IPS-20b (cell line): Measurements from ENCODE around the gene EXOC1.

Experiments
- H3K27ac ChIP-seq: one replicate; pipeline ENCODE4 v1.5.1; 2013; ENCODE audit warnings: low read length
- H3K27me3 ChIP-seq: 2 replicates; pipeline ENCODE4 v1.6.1; 2013; ENCODE audit warnings: mild to moderate bottlenecking, low read length, inconsistent platforms; ENCODE audit not compliant: insufficient read depth
- H3K36me3 ChIP-seq: 2 replicates; pipeline ENCODE4 v1.6.1; 2013; ENCODE audit warnings: low read depth, mild to moderate bottlenecking, inconsistent platforms, low read length, moderate library complexity; ENCODE audit not compliant: insufficient read depth
- H3K4me1 ChIP-seq: 2 replicates; pipeline ENCODE4 v1.6.1; 2013; ENCODE audit warnings: mild to moderate bottlenecking, control low read depth, inconsistent platforms, low read length, moderate library complexity; ENCODE audit not compliant: insufficient read depth
- H3K4me3 ChIP-seq: 2 replicates; pipeline ENCODE4 v1.5.1; 2013; ENCODE audit warnings: mild to moderate bottlenecking, low read length, inconsistent platforms
- H3K9ac ChIP-seq: 2 replicates; pipeline ENCODE4 v1.6.1; 2013; ENCODE audit warnings: low read depth, mild to moderate bottlenecking, inconsistent platforms, low read length, moderate library complexity
- H3K9me3 ChIP-seq: 2 replicates; pipeline ENCODE4 v1.6.1; 2013; ENCODE audit warnings: mild to moderate bottlenecking, low read depth, low read length, inconsistent platforms; ENCODE audit not compliant: insufficient read depth

The EXOC1 gene

DNA sequence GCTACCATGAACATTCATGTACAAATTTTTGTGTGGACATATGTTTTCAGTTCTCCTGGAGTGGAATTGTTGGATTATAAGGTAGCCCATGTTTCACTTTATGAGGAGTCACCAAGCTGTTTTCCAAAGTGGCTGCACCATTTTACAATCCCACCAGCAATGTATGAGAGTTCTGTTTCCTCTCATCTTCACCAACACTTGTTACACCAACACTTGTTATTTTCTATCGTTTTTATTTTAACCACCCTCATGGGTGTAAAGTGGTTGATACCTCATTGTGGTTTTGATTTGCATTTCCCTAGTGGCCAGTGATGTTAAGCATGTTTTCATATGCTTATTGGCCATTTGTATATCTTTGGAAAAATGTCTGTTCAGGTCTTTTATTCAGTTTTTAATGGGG is 4.1 kb downstream of the EXOC1 start:
- peaks cover 9% of the 10 kb centered on the region; the same call in 1 of the 2 replicates for H3K36me3 ChIP-seq
- H3K9me3 ChIP-seq = peaks cover 3% of the 10 kb centered on the region; the same call in 1 of the 2 replicates

DNA sequence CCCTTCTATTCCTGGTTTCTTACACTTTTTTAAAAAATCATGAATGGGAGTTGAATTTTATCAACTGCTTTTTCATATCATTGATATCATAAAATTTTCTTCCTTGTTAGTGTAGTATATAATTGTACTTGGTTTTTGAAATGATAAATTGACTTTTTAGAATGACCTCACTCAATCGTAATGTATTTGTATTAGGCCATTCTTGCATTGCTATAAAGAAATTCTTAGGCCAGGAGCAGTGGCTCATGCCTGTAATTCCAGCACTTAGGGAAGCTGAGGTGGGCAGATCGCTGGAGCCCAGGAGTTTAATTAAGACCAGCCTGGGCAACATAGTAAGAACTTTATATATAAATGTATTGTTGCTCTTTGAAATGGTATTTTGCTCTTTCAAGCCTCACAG is 6.3 kb downstream of the EXOC1 start:
- peaks cover 7% of the 10 kb centered on the region; the same call in 1 of the 2 replicates for H3K4me1 ChIP-seq
- no peak overlapping the region for H3K4me3 ChIP-seq
- no peak overlapping the region for H3K9ac ChIP-seq
- H3K9me3 ChIP-seq = peaks cover 3% of the 10 kb centered on the region; the same call in 1 of the 2 replicates
- H3K27me3 ChIP-seq = no peaks in the 10 kb centered on the region
- no peak overlapping the region for H3K27ac ChIP-seq
- H3K36me3 ChIP-seq = peaks cover 12% of the 10 kb centered on the region; the same call in 1 of the 2 replicates

More for the DNA sequence above, 4.1 kb downstream of the EXOC1 start:
- Histone ChIP-seq H3K27ac (no peak overlapping the region), H3K27me3 (no peaks in the 10 kb centered on the region; the same call in 1 of the 2 replicates), H3K9ac (no peak overlapping the region), H3K4me3 (no peak overlapping the region), H3K4me1 (peaks cover 13% of the 10 kb centered on the region; the same call in 1 of the 2 replicates)

DNA sequence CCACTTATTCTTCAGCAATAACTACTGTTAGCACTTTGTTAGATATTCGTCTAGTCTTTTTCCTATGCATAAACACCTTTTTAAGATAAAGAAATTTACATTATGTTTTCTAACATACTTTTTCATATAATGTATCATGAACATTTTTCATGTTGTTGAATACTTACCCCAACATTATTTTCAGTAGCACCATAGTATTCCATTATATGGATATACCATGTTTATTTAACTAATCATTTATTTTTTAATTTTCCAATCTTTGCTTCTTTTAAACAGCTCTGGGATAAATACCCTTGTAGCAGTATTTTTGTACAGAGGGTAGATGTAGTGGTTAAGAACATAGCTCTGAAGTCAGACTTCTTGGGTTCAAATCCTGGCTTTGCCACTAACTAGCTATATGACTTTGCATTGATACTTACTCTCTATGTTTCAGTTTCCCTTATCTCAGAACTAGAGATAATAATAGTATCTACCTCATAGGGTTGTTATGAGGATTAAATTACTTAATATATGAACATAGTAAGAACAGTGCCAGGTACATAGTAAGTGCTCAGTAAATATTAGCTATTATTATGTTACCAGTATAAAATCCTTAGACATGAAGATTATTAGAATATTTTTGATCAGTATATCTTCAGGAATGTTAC is 11.3 kb downstream of the EXOC1 start:
- H3K27ac ChIP-seq = no peak overlapping the region
- H3K27me3 ChIP-seq = no peaks in the 10 kb centered on the region
- no peak overlapping the region for H3K9ac ChIP-seq
- no peaks in the 10 kb centered on the region for H3K9me3 ChIP-seq
- no peak overlapping the region for H3K4me3 ChIP-seq
- no peaks in the 10 kb centered on the region for H3K4me1 ChIP-seq
- H3K36me3 ChIP-seq = peaks cover 37% of the 10 kb centered on the region

GRCh38 chr4:55865228-55865806 is 11.9 kb downstream of the EXOC1 start:
- Histone ChIP-seq H3K4me1 (no peaks in the 10 kb centered on the region), H3K9me3 (no peaks in the 10 kb centered on the region), H3K4me3 (no peak overlapping the region), H3K27ac (no peak overlapping the region), H3K27me3 (no peaks in the 10 kb centered on the region), H3K36me3 (peaks cover 40% of the 10 kb centered on the region), H3K9ac (no peak overlapping the region)

DNA sequence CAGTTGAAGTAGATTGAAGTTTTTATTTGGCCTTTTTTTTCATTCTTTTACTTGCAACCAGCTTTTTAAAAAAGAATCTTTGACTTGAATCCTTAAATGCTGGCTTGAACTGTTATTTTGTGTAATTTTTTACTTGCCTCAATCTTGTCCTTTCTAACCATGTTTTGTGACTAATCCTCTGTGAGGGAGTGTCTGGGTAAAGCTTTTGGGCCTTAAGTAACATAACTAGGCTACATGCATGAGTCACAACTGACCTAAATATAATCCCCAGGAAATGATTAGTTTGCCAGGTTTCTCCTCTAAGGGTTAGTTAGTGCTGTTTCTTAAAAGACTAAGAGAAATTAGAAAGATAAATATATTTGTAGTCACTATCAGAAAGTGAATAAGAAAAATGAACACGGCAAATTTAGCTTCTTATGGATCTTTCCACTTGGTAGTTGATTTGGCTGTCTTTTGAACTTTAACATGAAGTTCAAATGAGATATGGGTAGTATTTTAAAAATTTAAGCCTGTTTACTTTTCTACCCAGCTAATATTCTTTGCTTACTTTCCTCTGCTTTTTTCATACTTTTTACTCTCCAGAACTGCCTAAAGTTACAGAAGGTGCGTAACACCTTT is 13.0 kb downstream of the EXOC1 start:
- H3K4me1 ChIP-seq = no peaks in the 10 kb centered on the region
- no peak overlapping the region for H3K9ac ChIP-seq
- H3K4me3 ChIP-seq = no peak overlapping the region
- no peaks in the 10 kb centered on the region for H3K27me3 ChIP-seq
- H3K36me3 ChIP-seq = peaks cover 50% of the 10 kb centered on the region
- H3K27ac ChIP-seq = no peak overlapping the region
- H3K9me3 ChIP-seq = no peaks in the 10 kb centered on the region

DNA sequence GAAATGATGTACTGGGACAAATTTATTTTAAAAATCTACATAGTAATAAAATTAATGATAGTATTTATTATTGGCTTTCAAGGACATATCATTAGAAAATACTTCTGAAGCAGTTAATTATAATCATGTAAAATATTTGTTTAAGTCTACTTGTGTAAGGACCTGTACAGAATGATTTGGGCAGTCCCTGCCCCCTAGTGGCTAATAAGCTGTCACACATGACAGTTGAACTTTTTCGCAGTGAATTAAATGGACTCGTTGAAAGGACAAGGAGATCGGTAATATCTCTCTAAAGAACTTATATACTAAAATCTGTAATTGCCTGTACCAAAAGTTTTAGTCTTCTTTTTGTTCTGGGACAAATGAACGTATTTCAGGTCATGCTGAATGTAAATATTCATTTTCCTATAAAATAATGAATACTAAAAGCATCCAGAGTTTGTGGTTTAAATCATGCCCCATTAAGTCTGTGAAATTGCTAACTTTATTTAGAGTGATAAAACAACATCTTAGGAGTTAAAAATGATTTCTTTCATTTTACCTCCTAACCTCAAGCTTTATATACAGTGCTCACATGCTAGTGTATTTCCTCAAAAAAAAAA is 13.6 kb downstream of the EXOC1 start:
- Histone ChIP-seq H3K4me1 (no peaks in the 10 kb centered on the region), H3K36me3 (peaks cover 54% of the 10 kb centered on the region), H3K9ac (no peak overlapping the region), H3K27me3 (no peaks in the 10 kb centered on the region), H3K27ac (no peak overlapping the region), H3K4me3 (no peak overlapping the region), H3K9me3 (no peaks in the 10 kb centered on the region)

- Histone ChIP-seq H3K36me3 (peaks cover 56% of the 10 kb centered on the region), H3K9me3 (no peaks in the 10 kb centered on the region), H3K4me1 (no peaks in the 10 kb centered on the region), H3K27me3 (no peaks in the 10 kb centered on the region), H3K27ac (no peak overlapping the region), H3K4me3 (no peak overlapping the region), H3K9ac (no peak overlapping the region)
Measured at GRCh38 chr4:55868581-55869090, 15.2 kb downstream of the EXOC1 start.

DNA sequence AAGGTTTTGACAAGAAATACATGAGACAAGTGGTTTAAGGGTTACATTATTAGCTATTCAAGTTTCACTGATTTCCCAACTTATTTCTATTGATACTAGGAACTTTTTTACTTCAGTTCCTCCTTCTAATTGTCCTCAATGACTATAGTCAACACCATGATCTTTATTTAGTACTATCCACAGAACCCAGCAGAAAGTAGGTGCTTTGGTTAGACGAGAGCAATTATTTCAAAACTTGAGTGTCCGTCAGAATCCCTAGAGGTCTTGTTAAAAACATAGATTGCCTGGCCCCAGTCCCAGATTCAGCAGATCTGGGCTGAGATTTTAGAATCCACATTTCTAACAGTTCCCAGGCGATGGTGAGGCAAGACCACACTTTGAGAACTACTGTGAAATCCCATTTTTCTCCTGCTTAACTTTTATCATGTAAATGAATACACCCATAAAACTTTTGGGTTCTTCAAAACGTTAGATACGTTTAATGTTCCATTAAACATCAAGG is 17.9 kb downstream of the EXOC1 start:
- Histone ChIP-seq H3K36me3 (peaks cover 48% of the 10 kb centered on the region), H3K27ac (no peak overlapping the region), H3K27me3 (no peaks in the 10 kb centered on the region), H3K9ac (no peak overlapping the region), H3K4me3 (no peak overlapping the region), H3K4me1 (no peaks in the 10 kb centered on the region), H3K9me3 (no peaks in the 10 kb centered on the region)

DNA sequence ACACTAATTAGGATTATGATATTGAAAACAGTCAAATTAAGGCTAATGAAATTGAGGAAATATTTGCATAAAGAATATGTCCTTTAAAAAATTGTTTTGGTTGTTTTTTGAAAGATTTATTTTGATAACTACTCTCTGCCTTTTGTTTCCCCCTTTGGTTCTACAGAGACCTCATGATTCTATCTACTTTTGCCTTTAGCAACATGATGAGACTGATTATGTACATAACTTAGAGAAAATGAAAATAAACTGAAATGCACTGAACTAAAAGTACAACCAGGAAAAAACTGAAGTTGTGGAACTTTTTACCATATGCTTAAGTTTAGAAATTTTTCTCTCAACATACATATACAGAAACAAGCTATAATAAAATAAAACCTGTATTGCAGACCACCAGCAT is 21.4 kb downstream of the EXOC1 start:
- H3K9me3 ChIP-seq = no peaks in the 10 kb centered on the region
- no peaks in the 10 kb centered on the region for H3K27me3 ChIP-seq
- no peak overlapping the region for H3K9ac ChIP-seq
- peaks cover 45% of the 10 kb centered on the region for H3K36me3 ChIP-seq
- H3K27ac ChIP-seq = no peak overlapping the region
- H3K4me1 ChIP-seq = no peaks in the 10 kb centered on the region
- no peak overlapping the region for H3K4me3 ChIP-seq

GRCh38 chr4:55876387-55876786 is 22.9 kb downstream of the EXOC1 start:
- no peaks in the 10 kb centered on the region for H3K27me3 ChIP-seq
- no peaks in the 10 kb centered on the region for H3K9me3 ChIP-seq
- H3K4me1 ChIP-seq = no peaks in the 10 kb centered on the region
- no peak overlapping the region for H3K9ac ChIP-seq
- H3K4me3 ChIP-seq = no peak overlapping the region
- H3K27ac ChIP-seq = no peak overlapping the region
- peaks cover 38% of the 10 kb centered on the region for H3K36me3 ChIP-seq

GRCh38 chr4:55879224-55879623 is 25.8 kb downstream of the EXOC1 start:
- H3K36me3 ChIP-seq = peaks cover 35% of the 10 kb centered on the region
- no peak overlapping the region for H3K9ac ChIP-seq
- H3K4me1 ChIP-seq = peaks cover 3% of the 10 kb centered on the region; the same call in 1 of the 2 replicates
- no peaks in the 10 kb centered on the region for H3K27me3 ChIP-seq
- H3K27ac ChIP-seq = no peak overlapping the region
- no peak overlapping the region for H3K4me3 ChIP-seq
- H3K9me3 ChIP-seq = no peaks in the 10 kb centered on the region
